Kidney (tissue), 14 donors: ENCODE data around the gene INPP4A. TPM values are rescaled to one million over a fixed set of nuclear protein-coding genes. Genes with fewer than 3 reads are reported as not detected.

Source experiments
- DNase-seq, 5 donors: peaks; one replicate each; pipeline ENCODE4 v3.0.0-alpha.2; 2013 to 2020
- FAIRE-seq: peaks from 2 replicates; lab custom pipeline; 2012; peaks lifted over from hg19 to GRCh38; lab: Jason Lieb, UNC
- H3K27ac ChIP-seq, 2 donors: one replicate each; pipeline ENCODE4 v1.7.0; 2013; ENCODE audit warnings: low read depth in 2 of 2, low read length in 2 of 2, inconsistent platforms in 1 of 2
- H3K27me3 ChIP-seq: one replicate; pipeline ENCODE4 v1.7.1; 2013; ENCODE audit warnings: low read length, inconsistent platforms; ENCODE audit not compliant: control insufficient read depth, insufficient read depth
- H3K36me3 ChIP-seq, 3 donors: one replicate each; pipeline versions ENCODE4 v1.7.0 to v1.7.1; 2013; ENCODE audit warnings: low read length in 3 of 3, control low read depth in 1 of 3, inconsistent platforms in 1 of 3; ENCODE audit not compliant: insufficient read depth in 3 of 3, control insufficient read depth in 2 of 3
- H3K4me1 ChIP-seq, 3 donors: one replicate each; pipeline versions ENCODE4 v1.7.0 to v1.7.1; 2013; ENCODE audit warnings: low read length in 3 of 3, inconsistent platforms in 1 of 3, low read depth in 1 of 3; ENCODE audit not compliant: control insufficient read depth in 2 of 3, insufficient read depth in 2 of 3
- H3K4me3 ChIP-seq, 3 donors: one replicate each; pipeline versions ENCODE4 v1.7.0 to v1.8.1; 2013; ENCODE audit warnings: low read length in 3 of 3, control low read depth in 1 of 3, inconsistent platforms in 1 of 3
- H3K9ac ChIP-seq, 3 donors: one replicate each; pipeline versions ENCODE4 v1.7.0 to v1.7.1; 2013; ENCODE audit warnings: low read length in 3 of 3, control low read depth in 1 of 3, inconsistent platforms in 1 of 3
- H3K9me3 ChIP-seq, 3 donors: one replicate each; pipeline versions ENCODE4 v1.7.0 to v1.7.1; 2013; ENCODE audit warnings: low read length in 3 of 3, control low read depth in 1 of 3, inconsistent platforms in 1 of 3; ENCODE audit not compliant: control insufficient read depth in 2 of 3, insufficient read depth in 1 of 3
- CTCF ChIP-seq: IDR thresholded peaks from 3 replicates; pipeline ENCODE4 v1.5.1; 2012; ENCODE audit warnings: mild to moderate bottlenecking, moderate library complexity, borderline replicate concordance; ENCODE audit not compliant: insufficient read depth; ENCODE audit errors: extremely low read depth
- intact Hi-C: fragments of 100-400 bp; cut with DNase I; formaldehyde crosslinking; loops from one replicate; pipeline ENCODE4 v1.11.1; 2022
- polyA plus RNA-seq: library from polyadenylated mRNA; stranded (reverse); fragments of 350-450 nt; fragmentation: Illumina TruSeq; extraction: RNeasy Lipid Tissue Mini Kit (QIAGEN cat#74804); gene quantifications from one replicate; pipeline ENCODE4 v1.2.3, GENCODE V29; 2014; ENCODE audit warnings: low read depth, low replicate concordance; ENCODE audit not compliant: insufficient read depth
- total RNA-seq: library from RNA; stranded (reverse); fragmentation: NEBNext Ultra II Directional; extraction: Animal tissue kit (Norgen Biotek cat#: 25700); gene quantifications from one replicate; pipeline ENCODE4 v1.2.1, GENCODE V29; 2021
- donor health status: control.
- donor health status: control.
- donor health status: control.
- donor health status: control.
- donor health status: control.
- donor health status: DM: yes; HTN: yes; CAD: no.
- donor health status: Normal renal cell carcinoma (clear cell type).

Gene INPP4A
- total and polyA plus RNA-seq, 2 donors from 2014 or later: 4.1 to 27.9 TPM

- H3K4me1 ChIP-seq: no peaks in the 10 kb centered on the region
- intact Hi-C loops: no loop called here
- H3K36me3 ChIP-seq: peaks cover 0 to 10% (median 7%) of the 10 kb centered on the region in 3 donors
- DNase-seq: peak in 3 of 5 donors; percentile 48 to 66 (median 62)
- H3K9ac ChIP-seq: no peak overlapping the region
- no peaks in the 10 kb centered on the region for H3K9me3 ChIP-seq
- TF ChIP-seq CTCF: no peak
- FAIRE-seq: no peak
- no peaks in the 10 kb centered on the region for H3K27me3 ChIP-seq
- no peak overlapping the region for H3K27ac ChIP-seq
- no peak overlapping the region for H3K4me3 ChIP-seq
Measured at GRCh38 chr2:98583276-98583675, 138.6 kb downstream of the INPP4A start.

DNA sequence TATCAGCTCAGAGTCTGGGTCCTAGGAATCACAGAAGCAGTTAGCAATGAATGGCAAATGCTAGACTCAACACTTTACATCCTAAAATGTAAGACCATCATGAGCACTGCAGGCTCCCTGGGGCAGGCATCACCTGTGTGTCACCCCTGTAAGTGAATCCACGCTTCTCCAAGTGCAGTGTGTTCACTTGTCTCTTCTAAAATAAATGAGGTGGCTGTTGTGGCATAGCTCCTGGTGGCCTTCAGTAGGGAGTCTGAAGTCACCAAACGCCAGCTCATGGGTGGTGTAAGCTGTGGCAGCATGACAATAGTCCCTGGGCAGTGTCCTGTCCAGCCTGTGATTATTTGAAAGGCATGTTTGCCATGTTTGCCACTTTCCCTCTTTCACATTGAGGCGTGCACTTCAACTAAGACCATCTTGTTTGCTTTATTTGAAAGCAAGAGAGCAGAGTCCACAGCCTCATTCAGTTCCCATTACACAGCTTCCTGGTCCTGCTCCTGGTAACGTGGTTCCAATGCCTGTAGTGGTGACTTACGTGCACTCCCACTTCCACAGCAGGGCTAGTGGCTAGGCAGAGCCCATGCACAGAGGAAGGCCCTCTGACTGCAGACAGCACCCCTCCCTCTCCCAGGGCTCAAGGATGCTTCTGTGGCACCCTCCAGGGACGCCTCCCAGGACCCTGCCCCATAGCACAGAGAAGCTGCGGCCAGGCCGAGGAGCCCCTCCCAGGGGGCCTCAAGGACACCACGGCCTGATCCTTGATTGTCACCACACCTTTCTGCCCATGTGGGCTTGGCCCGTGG, 139.4 kb downstream of the INPP4A start:
- TF ChIP-seq CTCF: no peak
- H3K4me1 ChIP-seq: no peaks in the 10 kb centered on the region
- intact Hi-C loops: no loop called here
- H3K36me3 ChIP-seq: peaks cover 0 to 10% (median 7%) of the 10 kb centered on the region in 3 donors
- DNase-seq (no peak), FAIRE-seq (no peak)
- no peak overlapping the region for H3K9ac ChIP-seq
- no peaks in the 10 kb centered on the region for H3K27me3 ChIP-seq
- H3K4me3 ChIP-seq: no peak overlapping the region
- no peaks in the 10 kb centered on the region for H3K9me3 ChIP-seq
- no peak overlapping the region for H3K27ac ChIP-seq

- no peak for TF ChIP-seq CTCF
- H3K4me1 ChIP-seq: no peaks in the 10 kb centered on the region
- peaks cover 0 to 12% (median 9%) of the 10 kb centered on the region in 3 donors for H3K36me3 ChIP-seq
- no peak overlapping the region for H3K4me3 ChIP-seq
- H3K9me3 ChIP-seq: no peaks in the 10 kb centered on the region
- intact Hi-C loops: no loop called here
- H3K27ac ChIP-seq: no peak overlapping the region
- H3K27me3 ChIP-seq: no peaks in the 10 kb centered on the region
- H3K9ac ChIP-seq: no peak overlapping the region
- FAIRE-seq (no peak), DNase-seq (no peak)
Measured at GRCh38 chr2:98585386-98585785, 140.7 kb downstream of the INPP4A start.
